Right kidney (tissue), 1 donor: ENCODE data around the gene SDR9C7.
"Not testable (repeated sequence)": the region's sequence is repeated elsewhere in the genome, so short reads cannot be mapped to it uniquely, and the experiment has no call there.

ENCODE experiments used
- DNase-seq: peaks from one replicate; pipeline ENCODE4 v3.0.0-alpha.2; 2016

The SDR9C7 gene

DNA sequence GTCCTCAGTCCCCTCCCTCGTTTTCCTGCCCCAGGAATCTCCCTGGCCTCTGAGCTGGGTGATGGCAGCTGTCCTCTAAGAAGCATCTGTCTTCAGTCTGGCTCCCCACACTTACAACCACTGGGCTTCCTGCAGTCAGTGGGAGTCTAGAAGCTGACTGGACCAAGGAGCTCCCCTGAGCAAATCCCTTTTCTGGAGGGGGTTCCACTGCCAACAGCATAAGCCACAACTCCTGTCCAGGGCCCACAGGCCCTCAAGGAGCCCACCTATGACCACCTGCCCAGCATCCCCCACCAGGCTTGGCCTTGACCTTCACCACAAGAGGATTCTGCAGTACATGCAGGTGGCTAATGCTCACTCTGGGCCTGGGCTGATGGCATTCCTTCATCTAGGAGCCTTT lies 19.1 kb upstream of the SDR9C7 start:
- no peak for DNase-seq

DNA sequence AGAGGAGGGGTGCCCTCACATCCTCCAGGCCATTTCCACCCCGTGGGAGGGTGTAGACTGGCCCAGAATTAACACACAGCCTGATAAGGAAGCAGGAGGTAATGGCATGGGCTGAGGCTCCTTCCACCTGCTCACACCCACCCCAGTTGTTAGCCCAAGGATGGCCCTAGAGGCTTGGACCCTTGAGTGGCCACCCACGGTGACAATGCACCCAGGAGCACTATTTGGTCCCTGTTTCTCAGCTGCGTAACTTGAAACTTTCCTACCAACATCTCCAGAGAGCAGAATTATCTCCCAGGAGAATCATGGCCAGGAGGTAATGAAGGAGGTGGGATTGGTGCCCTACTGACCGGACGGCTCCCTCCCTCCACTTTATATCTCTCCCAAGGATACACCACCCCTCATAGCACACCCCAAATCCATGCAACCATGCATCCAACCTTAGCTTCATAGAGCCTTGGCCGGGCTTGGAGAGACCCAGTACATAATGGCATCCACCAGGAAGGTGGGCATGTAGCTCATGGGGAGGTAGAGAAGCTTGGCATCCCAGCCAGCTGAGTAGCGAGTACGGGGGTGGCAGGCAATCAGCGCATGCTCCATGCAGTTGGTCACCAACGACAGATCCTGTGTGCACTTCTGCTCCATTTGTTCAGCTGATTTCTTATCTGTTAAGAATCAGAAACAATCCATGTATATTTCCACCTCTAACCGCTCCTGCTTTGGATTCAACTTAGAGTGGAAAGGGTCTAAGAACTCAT lies 17.6 kb upstream of the SDR9C7 start:
- no peak for DNase-seq

DNA sequence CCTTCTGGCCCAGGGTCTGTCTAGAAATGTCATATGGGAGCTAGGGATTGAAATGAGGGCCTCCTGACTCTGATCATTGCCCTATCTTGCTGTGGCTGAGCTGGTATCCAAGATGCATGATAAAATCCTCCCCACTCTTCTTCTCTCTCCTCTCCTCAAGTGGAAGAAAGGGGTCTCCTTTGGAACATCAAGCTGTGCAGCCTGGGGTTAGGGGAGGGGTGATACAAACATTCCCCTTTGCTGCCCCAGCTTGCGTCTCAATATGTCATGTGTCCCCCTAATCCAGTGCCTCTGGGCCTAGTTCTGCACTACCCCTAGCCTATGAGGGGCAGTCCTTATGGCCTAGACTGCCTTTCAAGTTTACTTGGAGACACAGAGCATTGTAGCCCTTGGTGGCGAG lies 14.7 kb upstream of the SDR9C7 start:
- no peak for DNase-seq

DNA sequence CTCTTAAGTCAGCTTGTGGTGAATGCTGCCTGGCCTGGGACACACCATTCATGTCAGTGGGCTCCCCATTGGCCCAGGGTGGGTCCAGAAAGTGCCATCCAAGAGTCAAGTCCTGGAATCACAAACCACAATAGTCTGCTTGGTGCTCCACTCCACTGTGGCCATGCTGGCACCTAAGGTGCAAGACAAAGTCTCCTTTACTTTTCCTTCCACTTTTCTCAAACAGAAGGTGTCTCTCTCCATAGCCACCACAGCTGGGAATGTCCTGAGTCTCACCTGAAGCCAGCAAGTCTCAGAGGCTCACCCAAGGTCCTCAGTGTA lies 14.2 kb upstream of the SDR9C7 start:
- no peak for DNase-seq

DNA sequence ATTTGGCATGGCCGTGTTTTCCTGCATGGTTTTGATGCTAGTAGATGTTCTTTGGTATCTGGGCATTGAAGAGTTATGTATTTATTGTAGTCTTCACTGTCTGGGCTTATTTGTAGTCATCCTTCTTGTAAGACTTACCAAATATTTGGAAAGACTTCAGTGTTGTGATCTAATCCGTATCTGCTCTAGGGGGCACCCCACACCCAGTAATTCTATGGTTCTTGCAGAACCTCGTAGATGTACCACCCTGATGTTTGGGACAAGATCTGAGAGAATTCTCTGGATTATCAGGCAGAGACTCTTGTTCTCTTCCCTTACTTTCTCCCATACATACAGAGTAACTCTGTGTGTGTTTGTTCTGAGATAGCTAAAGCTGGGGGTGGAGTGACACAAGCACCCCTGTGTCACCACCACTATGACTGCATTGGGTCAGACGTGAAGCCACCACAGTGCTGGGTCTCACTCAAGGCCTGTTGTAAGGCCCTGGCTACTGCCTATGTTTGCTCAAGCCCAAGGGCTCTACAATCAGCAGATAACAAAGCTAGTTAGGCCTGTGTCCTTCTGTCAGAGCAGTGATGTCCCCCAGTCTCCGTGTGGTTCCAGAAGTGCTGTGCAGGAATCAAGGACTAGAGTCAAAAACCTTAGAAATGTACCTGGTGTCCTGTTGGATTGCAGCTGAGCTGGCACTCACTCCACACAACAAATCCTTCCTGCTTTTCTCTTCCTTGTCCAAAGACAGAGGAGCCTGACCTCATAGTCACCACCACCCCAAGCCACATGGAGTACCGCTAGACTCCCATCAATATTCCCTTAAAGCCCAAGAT lies 13.6 kb upstream of the SDR9C7 start:
- DNase-seq: no peak

DNA sequence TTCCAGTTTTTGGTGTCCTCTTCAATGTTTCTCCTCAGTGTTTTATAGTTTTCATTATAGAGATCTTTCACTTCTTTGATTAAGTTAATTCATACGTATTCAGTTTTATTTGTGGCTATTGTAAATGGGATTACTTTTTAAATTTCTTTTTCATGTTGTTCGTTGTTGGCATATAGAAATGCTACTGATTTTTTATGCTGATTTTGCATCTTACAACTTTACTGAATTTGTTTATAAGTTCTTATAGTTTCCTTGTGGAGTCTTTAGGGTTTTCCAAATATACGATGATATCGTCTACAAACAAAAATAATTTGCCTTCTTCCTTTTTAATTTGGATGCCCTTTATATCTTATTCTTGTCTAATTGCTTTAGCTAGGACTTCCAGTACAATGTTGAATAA lies 9.7 kb upstream of the SDR9C7 start:
- no peak for DNase-seq

DNA sequence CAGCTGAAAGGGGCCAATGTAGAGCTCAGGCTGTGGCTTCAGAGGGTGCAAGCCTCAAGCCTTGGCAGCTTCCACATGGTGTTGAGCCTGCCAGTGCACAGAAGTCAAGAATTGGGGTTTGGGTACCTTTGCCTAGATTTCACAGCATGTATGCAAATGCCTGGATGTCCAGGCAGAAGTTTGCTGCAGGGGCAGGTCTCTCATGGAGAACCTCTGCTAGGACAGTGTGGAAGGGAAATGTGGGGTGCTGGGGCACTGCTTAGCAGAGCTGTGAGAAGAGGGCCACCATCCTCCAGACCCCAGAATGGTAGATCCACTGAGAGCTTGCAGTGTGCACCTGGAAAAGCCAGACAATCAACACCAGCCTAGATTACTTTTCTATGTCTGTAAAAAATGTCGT lies 9.2 kb upstream of the SDR9C7 start:
- not testable (repeated sequence) for DNase-seq

DNA sequence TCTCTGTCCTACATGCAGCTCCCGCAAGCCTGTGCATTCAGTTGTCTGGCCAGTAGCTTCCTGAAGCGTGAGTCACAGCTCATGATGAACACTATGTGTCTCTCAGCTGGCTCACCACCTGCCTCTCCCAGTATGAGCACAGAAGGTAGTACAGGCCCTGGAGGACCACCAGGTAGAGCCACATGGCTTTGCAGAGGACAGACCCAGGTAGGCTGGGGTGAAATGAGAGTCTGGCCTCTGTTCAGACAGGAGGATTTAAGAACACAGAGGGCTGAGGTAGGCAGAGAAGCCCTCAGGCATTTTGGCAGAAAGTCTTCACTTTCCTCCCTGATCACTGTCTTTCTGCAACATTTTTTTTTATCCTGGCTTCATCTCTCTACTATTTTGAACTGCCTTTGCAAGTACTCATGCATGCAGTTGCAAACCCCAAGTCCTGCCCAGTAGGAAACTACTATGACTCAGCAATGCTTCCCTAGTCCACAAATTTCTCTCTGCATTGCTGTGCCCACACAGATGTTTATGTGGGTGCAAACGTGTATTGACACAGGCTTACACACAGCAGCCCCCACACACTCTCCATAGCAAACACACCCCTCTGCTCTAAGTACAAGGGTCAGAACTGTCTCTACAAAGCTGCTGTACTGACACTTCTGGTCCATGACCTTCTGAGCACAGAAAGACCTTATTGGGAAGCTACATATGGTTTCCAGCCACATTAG lies 7.2 kb upstream of the SDR9C7 start:
- DNase-seq: no peak

DNA sequence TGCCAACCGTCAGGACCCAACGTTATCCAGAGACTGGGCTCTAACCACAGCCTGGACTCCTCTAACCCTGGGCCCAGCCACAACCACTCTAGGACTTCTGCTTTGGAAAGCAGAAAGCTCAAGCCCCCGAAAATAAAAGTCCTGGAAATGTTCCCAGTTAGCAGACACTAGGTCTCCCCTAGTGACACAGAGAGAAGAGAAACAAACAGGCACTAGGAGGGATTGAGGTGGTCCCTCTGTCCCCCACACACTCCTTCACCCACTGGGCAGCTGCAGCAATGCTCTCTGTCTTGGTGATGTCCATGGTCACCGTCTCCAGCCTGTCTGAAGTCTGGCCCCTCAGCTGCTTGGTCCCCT lies 6.7 kb upstream of the SDR9C7 start:
- DNase-seq: not testable (repeated sequence)

DNA sequence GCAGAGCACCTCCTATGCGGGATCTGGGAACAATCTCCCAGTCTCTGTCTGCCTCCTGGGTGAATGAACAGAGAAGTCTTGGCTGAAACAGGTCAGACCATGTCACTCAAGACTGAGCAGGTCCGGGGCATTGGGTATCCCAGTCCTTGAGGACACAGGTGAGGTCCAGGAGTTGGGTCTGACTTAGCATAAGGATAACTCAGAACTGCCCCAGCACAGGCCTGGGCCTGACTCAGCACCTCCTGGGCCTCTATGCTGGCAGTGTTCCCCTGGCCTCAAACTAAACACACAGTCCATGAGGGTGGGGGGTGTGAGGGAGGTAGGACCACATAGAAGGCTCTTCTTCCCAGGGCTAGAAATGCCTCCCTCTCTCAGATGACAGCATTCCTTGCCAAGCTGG lies 1.5 kb upstream of the SDR9C7 start:
- no peak for DNase-seq

DNA sequence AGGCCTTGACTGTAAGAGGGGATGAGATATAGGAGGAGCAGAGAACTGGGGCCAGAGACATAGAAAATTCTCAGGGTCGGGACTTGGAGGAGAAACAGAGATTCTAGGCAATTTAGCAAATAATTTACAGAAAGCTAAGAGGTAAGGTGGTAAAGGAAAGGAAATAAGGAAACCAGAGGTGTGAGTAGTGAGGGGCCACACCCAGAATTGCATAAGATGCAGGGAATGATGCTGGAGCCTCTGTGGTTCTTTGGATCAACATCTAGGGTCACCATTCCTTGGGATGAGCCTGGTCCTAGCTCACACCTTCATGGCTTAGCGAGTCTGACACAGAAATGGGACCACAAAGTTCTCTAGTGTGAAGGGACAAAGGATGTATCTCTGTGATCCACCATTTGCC lies 949 bp upstream of the SDR9C7 start:
- DNase-seq: no peak

DNA sequence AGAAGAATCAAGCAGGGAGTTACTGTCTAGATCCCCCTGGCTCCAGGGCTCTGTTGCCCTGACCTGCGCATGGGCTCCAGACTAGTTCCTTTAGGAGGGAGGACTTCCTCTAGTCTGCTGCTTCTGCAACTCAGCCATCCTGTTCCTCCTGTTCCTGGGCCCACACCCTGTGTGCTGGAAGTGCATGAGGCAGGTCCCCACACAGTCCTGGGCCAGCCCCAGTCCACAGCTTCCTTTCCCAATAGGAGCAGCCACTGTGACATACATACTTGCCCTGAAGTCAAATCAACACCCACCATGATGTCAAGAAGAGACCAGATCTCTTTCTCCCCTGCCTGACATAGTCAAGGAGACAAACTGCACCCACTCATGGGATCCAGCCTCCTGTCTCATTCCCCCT lies 1.3 kb downstream of the SDR9C7 start:
- DNase-seq: no peak

DNA sequence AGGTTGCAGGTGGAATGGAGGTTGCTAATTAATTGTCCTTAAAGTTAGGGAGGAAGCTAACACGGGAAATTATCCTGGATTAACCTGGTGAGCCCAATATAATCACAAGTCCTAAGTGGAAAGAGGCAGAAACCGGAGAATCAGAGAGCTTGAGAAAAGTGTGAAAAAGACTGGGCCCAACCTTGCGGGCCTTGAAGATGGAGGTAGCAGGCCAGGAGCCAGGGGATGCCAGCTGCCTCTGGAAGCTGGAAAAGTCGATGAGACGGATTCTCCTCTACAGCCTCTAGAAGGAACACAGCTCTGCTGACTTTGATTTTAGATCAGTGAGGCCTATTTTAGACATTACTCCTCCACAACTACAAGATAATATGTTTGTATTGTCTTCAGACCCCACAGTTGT lies 2.1 kb downstream of the SDR9C7 start:
- no peak for DNase-seq

DNA sequence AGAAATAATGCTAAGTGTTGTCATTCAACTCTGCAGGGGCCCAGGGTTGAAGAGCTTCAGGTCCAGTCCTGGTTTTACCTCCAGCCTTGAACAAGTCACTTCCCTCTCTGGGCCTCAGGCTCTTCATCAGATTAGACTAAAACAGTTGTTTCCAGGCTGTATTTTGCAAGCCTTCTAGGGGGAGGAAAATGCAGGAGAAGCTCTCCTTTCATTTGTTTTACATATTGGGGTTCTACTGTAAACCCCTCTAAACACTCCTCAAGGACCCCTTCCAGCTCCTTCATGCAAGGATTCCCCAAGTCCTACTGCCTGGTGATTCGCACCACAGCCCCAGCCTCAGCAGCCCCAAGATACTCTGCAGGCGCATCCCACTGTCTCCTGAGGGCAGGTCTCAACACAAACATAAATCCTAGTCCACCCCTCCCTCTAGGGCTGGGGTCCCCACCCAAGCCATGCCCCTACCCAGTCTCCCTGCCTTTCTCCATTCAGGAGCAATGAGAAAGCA lies 2.7 kb downstream of the SDR9C7 start:
- DNase-seq: no peak

DNA sequence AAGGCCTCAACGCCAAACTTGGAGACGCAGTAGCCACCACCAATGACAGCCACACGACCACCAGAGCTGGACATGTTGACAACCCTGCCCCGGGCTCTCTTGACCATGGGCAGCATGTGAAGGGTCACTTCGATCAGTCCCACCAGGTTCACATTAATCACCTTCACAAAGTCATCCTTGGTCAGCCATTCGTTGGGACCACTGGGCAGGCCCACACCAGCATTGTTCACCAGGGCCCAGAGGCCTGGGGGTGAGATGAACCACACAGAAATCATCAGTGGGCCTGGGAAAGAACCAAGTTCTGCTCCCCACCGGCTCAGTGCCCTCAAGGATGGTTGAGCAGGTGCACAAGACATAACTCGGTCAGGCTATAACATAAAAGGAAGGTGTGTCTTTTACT lies 4.0 kb downstream of the SDR9C7 start:
- DNase-seq: no peak

DNA sequence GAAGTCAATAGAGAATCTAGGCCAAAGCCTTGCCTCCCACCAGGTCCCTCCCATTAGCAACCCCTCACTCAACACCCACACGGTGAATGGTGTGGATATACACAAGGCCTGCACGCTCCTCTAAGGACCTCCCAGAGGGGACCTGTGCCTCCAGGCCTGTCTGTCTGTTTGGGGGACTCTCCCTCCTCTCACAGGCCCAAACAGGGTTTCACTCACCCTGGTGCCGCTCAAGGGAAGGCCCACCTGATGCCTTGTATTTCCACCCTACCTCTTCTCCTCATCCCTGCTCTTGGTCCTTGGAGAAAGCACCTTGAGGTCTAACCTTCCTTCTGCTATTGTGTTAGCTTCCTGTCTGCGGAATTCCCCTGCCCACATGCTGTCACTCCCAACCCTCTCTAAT lies 4.4 kb downstream of the SDR9C7 start:
- DNase-seq: no peak

DNA sequence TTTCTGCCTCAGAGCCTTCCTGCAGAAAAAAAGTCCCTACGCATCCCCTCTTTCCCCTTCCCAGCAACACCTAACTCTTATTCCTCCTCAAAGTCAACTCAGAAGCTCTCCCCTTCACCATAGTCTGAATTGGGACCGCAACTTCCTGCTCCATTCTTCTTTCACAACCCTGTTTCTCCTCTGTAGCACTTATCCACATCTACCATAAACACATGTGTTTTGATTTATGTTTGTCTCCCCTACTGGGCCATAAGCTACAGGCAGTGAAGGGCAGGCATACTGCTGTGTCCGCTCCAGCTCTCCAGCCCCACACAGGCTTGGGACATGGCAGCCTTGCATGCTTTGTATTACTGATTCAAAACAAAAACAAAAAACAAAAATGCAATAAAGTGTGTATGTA lies 5.9 kb downstream of the SDR9C7 start:
- no peak for DNase-seq

DNA sequence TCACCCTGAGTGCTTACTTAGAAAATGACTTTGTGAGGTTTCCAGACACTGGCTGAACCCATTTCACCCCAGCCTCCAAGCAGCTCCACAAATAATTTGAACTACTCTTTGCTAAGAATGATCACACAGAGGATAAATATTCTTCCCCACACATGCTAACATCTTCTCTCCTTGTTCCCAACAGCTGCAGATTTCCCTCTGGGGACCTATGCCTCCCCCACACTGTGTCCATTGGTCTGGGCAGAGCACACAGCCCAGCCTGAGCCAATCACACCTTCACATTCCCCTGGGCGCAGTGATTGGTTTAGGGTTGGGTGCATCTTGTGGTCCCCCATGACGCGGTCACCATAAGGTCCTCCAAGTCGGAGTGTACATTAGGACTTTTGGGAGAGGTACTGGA lies 6.9 kb downstream of the SDR9C7 start:
- DNase-seq: no peak

DNA sequence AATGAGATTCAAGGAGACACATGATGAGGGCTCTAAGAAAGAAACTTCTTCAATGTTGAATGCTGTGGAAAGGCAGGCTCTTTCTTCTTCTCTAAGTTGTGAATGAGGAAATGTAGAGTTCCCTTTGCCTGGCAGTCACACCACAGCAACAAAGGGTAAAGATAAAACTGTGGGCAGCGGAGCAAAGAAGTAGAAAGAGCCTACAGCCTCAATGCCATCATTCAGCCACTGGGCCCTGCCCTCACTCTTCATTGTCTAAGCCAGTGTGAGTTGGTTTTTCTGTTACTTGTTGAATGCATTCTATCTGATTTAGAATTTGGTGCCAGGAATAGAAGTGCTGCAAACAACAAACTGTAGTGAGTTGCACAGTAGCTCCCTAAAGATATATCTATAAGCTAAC lies 12.2 kb downstream of the SDR9C7 start:
- no peak for DNase-seq

DNA sequence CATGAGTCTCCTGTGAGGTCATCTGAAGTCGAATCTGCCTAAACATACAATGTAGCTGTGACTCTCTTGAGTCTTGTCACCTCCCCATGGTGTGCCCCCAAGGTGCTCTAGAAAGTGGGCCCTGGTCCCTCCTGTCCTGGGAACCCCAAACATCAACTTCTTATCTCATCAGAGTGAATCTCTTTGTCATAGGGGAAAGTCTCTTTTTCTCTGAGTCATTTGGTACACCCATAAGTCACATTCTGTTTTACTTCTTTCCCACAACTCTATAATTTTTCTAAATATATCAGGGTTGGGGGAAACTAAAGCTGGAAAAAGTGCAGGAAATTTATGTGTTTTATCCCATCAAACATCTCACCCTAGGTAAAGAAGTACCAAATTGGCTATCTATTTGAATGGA lies 12.9 kb downstream of the SDR9C7 start:
- DNase-seq: no peak

DNA sequence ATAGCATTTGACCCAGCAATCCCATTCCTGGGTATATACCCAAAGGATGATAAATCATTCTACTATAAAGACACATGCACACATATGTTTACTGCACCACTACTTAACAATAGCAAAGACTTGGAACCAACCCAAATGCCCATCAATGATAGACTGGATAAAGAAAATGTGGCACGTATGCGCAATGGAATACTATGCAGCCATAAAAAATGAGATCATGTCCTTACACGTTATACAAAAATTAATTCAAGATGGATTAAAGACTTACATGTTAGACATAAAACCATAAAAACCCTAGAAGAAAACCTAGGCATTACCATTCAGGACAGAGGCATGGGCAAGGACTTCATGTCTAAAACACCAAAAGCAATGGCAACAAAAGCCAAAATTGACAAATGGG lies 16.1 kb downstream of the SDR9C7 start:
- DNase-seq: not testable (repeated sequence)

DNA sequence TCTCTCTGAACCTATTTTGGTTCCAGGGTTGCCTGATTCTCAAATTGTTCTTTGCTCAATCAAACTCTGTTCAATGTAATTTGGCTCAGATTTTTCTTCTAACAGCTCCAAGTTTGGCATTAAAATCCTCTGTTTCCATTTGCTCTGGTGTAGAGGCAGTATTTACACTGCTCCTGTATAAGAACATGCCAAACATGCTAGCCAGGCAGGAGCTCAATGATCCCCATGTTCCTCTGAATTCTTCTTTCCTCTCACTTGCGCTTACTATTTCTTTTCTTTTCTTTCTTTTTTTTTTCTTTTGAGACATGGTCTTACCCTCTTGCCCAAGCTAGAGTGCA lies 17.2 kb downstream of the SDR9C7 start:
- no peak for DNase-seq

DNA sequence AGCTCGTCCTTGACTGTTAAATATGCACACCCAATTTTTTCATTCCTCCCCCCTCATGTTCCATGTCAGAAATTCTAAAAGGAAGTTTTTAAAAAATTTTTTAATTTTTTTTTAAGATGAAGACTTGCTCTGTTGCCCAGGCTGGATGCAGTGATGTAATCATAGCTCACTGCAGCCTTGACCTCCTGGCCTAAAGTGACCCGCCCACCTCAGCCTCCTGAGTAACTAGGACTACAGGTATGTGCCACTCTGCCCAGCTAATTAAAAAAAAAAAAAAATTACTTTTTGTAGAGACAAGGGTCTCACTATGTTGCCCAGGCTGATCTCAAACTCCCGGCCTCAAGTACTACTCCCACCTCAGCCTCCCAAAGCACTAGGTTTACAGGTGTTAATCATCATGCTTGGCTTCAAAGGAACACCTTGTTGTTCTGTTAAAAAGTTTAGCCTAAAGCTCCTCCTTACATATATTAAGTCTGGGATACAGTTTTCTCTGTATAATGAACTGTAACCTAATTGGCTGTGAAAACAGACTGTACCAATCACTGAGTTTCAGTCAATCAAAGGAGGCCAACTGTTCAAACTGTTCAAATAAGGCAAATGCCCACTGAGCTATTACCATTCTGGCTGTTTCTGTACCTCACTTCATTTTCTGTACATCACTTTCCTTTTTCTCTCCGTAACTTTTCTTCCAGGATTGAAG lies 17.8 kb downstream of the SDR9C7 start:
- DNase-seq: no peak
